ENCODE measurements around the gene C11orf71. TPM values are rescaled to one million over a fixed set of nuclear protein-coding genes. Genes with fewer than 3 reads are reported as not detected.

The C11orf71 gene
- total and polyA plus RNA-seq, 10 of the 15 experiments (the other 5 are each of a cell fraction or from before 2014, with no cell fraction given), result 1.4 to 12.0 (median 7.1) TPM

- TF ChIP-seq, protein P1, sequence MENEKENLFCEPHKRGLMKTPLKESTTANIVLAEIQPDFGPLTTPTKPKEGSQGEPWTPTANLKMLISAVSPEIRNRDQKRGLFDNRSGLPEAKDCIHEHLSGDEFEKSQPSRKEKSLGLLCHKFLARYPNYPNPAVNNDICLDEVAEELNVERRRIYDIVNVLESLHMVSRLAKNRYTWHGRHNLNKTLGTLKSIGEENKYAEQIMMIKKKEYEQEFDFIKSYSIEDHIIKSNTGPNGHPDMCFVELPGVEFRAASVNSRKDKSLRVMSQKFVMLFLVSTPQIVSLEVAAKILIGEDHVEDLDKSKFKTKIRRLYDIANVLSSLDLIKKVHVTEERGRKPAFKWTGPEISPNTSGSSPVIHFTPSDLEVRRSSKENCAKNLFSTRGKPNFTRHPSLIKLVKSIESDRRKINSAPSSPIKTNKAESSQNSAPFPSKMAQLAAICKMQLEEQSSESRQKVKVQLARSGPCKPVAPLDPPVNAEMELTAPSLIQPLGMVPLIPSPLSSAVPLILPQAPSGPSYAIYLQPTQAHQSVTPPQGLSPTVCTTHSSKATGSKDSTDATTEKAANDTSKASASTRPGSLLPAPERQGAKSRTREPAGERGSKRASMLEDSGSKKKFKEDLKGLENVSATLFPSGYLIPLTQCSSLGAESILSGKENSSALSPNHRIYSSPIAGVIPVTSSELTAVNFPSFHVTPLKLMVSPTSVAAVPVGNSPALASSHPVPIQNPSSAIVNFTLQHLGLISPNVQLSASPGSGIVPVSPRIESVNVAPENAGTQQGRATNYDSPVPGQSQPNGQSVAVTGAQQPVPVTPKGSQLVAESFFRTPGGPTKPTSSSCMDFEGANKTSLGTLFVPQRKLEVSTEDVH (IDR thresholded peaks at IDR 0.05; ENCODE audit: low read depth, partially characterized antibody), result no peak
- TF ChIP-seq KAT2A (conservative IDR thresholded peaks at IDR 0.05; ENCODE audit: control insufficient read depth, low read depth, low read length) (no peak), SUZ12 (IDR thresholded peaks at IDR 0.05; ENCODE audit: unreplicated experiment) (no peak)
These were observed 26.0 kb upstream of the C11orf71 start (continued) for GRCh38 chr11:114426280-114426679.

- H3K4me3 ChIP-seq, result no peak overlapping the region
- H2AFZ ChIP-seq (ENCODE audit: control insufficient read depth, low read depth, low read length), result no peak overlapping the region
- no peak overlapping the region for H3K27ac ChIP-seq (ENCODE audit: control insufficient read depth, insufficient read depth)
- in situ Hi-C loops (cut with MboI), result no loop called here
- RAD21 ChIA-PET (ENCODE audit: unreplicated experiment), result no interaction called here
- SMC1A ChIA-PET (ENCODE audit: uncharacterized antibody, unreplicated experiment), result interaction anchor here (1.0 kb wide), 1 partner anchor 14 kb away, joined by 3 read pairs; no protein-coding TSS in a partner anchor
- H3K4me2 ChIP-seq (ENCODE audit: control insufficient read depth, insufficient read depth), result no peak overlapping the region
- H3K9ac ChIP-seq (ENCODE audit: control insufficient read depth, insufficient read depth, low read length), result no peak overlapping the region
- DNase-seq (ENCODE audit: low read depth, low spot score), result no peak
- intact Hi-C loops (cut with micrococcal nuclease; ENCODE audit: unreplicated experiment), result no loop called here
- H3K36me3 ChIP-seq (ENCODE audit: control insufficient read depth in 2 of 2, insufficient read depth in 2 of 2, low read length in 1 of 2), result no peaks in the 10 kb centered on the region; a peak in 1 of 4 replicates
- CTCF ChIA-PET, result no interaction called here
- POLR2A ChIA-PET, result no interaction called here
- no peak for ATAC-seq
- no peak for TF ChIP-seq MLLT1 (IDR thresholded peaks at IDR 0.05)
- no peak for TF ChIP-seq PRDM15 (CRISPR knock-in tag; IDR thresholded peaks at IDR 0.05)
- no peak for TF ChIP-seq SRF (IDR thresholded peaks at IDR 0.05; ENCODE audit: low read depth in 2 of 2, low read length in 2 of 2)
- FAIRE-seq, result no peak
- no peaks in the 10 kb centered on the region for H3K79me2 ChIP-seq (ENCODE audit: control insufficient read depth, insufficient read depth, low read length)
- no TSS peak for BruUV-seq (replicated peaks)
- no peaks in the 10 kb centered on the region for H3K27me3 ChIP-seq (replicated peaks in 1 of 2; ENCODE audit: control insufficient read depth in 2 of 2, insufficient read depth in 2 of 2, low read length in 1 of 2)
- H3K9me3 ChIP-seq (replicated peaks; ENCODE audit: control insufficient read depth, insufficient read depth, low read length), result no peaks in the 10 kb centered on the region
- H3K4me1 ChIP-seq (ENCODE audit: control insufficient read depth, insufficient read depth, low read length), result no peaks in the 10 kb centered on the region; the same call in 1 of the 2 replicates
- H4K20me1 ChIP-seq (ENCODE audit: control insufficient read depth, insufficient read depth), result no peaks in the 10 kb centered on the region; the same call in 1 of the 2 replicates
These were observed 16.2 kb upstream of the C11orf71 start for GRCh38 chr11:114416441-114416961.
